ENCODE results near the gene KRT85. TPM values are rescaled to one million over a fixed set of nuclear protein-coding genes. Genes with fewer than 3 reads are reported as not detected.
"Not testable (repeated sequence)": the region's sequence is repeated elsewhere in the genome, so short reads cannot be mapped to it uniquely, and the experiment has no call there.

Gene KRT85
- total RNA-seq, 2 experiments from 2014 or later = not detected

- ATAC-seq (ENCODE audit: poor library complexity) = no peak
- intact Hi-C loops (cut with DNase I, micrococcal nuclease) = no loop called here
- POLR2A ChIA-PET = no interaction called here
Measured at GRCh38 chr12:52411815-52412214, 44.5 kb upstream of the KRT85 start.

GRCh38 chr12:52410589-52411248 is 43.4 kb upstream of the KRT85 start:
- intact Hi-C loops (cut with DNase I, micrococcal nuclease); H3K36me3 ChIP-seq (ENCODE audit: insufficient read depth, low read length); H3K4me1 ChIP-seq (ENCODE audit: insufficient read depth, low read length); POLR2A ChIA-PET; H3K4me1 Mint-ChIP-seq (ENCODE audit: low read depth); H3K27me3 ChIP-seq (ENCODE audit: control insufficient read depth in 1 of 2, insufficient read depth in 2 of 2, low read length in 2 of 2); ATAC-seq (ENCODE audit: poor library complexity); H3K27ac Mint-ChIP-seq; H3K36me3 Mint-ChIP-seq (ENCODE audit: low read depth); H3K4me3 Mint-ChIP-seq; CTCF ChIA-PET; H3K9me3 Mint-ChIP-seq; DNase-seq; H3K27ac ChIP-seq (ENCODE audit: low read depth in 1 of 2, low read length in 2 of 2); H3K4me3 ChIP-seq (ENCODE audit: low read length); H3K9me3 ChIP-seq (ENCODE audit: control insufficient read depth in 1 of 2, insufficient read depth in 1 of 2, low read length in 2 of 2): not testable (repeated sequence)
- peaks cover 32% of the 10 kb centered on the region for H3K27me3 Mint-ChIP-seq

More at GRCh38 chr12:52411815-52412214, 44.5 kb upstream of the KRT85 start:
- Histone ChIP-seq H3K9me3 (ENCODE audit: control insufficient read depth in 1 of 2, insufficient read depth in 1 of 2, low read length in 2 of 2) (peaks cover 0 to 3% of the 10 kb centered on the region in 2 experiments), H3K36me3 (ENCODE audit: insufficient read depth, low read length) (no peaks in the 10 kb centered on the region), H3K27ac (ENCODE audit: low read depth in 1 of 2, low read length in 2 of 2) (no peak overlapping the region), H3K4me3 (ENCODE audit: low read length) (no peak overlapping the region), H3K4me1 (ENCODE audit: insufficient read depth, low read length) (no peaks in the 10 kb centered on the region), H3K27me3 (ENCODE audit: control insufficient read depth in 1 of 2, insufficient read depth in 2 of 2, low read length in 2 of 2) (no peaks in the 10 kb centered on the region)
- Mint-ChIP-seq H3K27me3 (peaks cover 33% of the 10 kb centered on the region), H3K27ac (no peak overlapping the region), H3K4me1 (ENCODE audit: low read depth) (no peaks in the 10 kb centered on the region), H3K9me3 (no peaks in the 10 kb centered on the region), H3K36me3 (ENCODE audit: low read depth) (no peaks in the 10 kb centered on the region), H3K4me3 (no peak overlapping the region)
- DNase-seq = no peak
- CTCF ChIA-PET = no interaction called here
- no peak for TF ChIP-seq CTCF (IDR thresholded peaks at IDR 0.05)

GRCh38 chr12:52407918-52408317 is 40.6 kb upstream of the KRT85 start:
- no peak for ATAC-seq (ENCODE audit: poor library complexity)
- no peak for DNase-seq
- no peaks in the 10 kb centered on the region for H3K4me1 Mint-ChIP-seq (ENCODE audit: low read depth)
- ChIA-PET CTCF (no interaction called here), POLR2A (no interaction called here)
- Histone ChIP-seq H3K9me3 (ENCODE audit: control insufficient read depth in 1 of 2, insufficient read depth in 1 of 2, low read length in 2 of 2) (peaks cover 0 to 3% of the 10 kb centered on the region in 2 experiments), H3K27me3 (ENCODE audit: control insufficient read depth in 1 of 2, insufficient read depth in 2 of 2, low read length in 2 of 2) (peaks cover 0 to 3% of the 10 kb centered on the region in 2 experiments), H3K4me3 (ENCODE audit: low read length) (no peak overlapping the region), H3K4me1 (ENCODE audit: insufficient read depth, low read length) (no peaks in the 10 kb centered on the region), H3K36me3 (ENCODE audit: insufficient read depth, low read length) (no peaks in the 10 kb centered on the region), H3K27ac (ENCODE audit: low read depth in 1 of 2, low read length in 2 of 2) (no peak overlapping the region)
- H3K9me3 Mint-ChIP-seq = no peaks in the 10 kb centered on the region
- peaks cover 17% of the 10 kb centered on the region for H3K27me3 Mint-ChIP-seq
- intact Hi-C loops (cut with DNase I, micrococcal nuclease) = no loop called here
- H3K4me3 Mint-ChIP-seq = no peak overlapping the region
- H3K36me3 Mint-ChIP-seq (ENCODE audit: low read depth) = no peaks in the 10 kb centered on the region
- TF ChIP-seq CTCF (IDR thresholded peaks at IDR 0.05) = no peak
- H3K27ac Mint-ChIP-seq = no peak overlapping the region

GRCh38 chr12:52405922-52406385 is 38.7 kb upstream of the KRT85 start, which contains the start of gene KRT82:
TSS of gene KRT82 (minus strand) at chr12:52406335. CDS start at chr12:52406277, 58 bp downstream.
- intact Hi-C loops (cut with DNase I, micrococcal nuclease) = no loop called here
- H3K27ac Mint-ChIP-seq = no peak within 1 kb of the TSS
- H3K36me3 Mint-ChIP-seq (ENCODE audit: low read depth) = no peaks in the 10 kb centered on the region
- H3K4me1 ChIP-seq (ENCODE audit: insufficient read depth, low read length) = no peaks in the 10 kb centered on the region
- TF ChIP-seq CTCF (IDR thresholded peaks at IDR 0.05) = no peak
- H3K4me3 ChIP-seq (ENCODE audit: low read length) = no peak within 1 kb of the TSS
- ChIA-PET CTCF (no interaction called here), POLR2A (no interaction called here)
- H3K9me3 Mint-ChIP-seq = no peaks in the 10 kb centered on the region
- peaks cover 0 to 5% of the 10 kb centered on the region in 2 experiments for H3K27me3 ChIP-seq (ENCODE audit: control insufficient read depth in 1 of 2, insufficient read depth in 2 of 2, low read length in 2 of 2)
- H3K27ac ChIP-seq (ENCODE audit: low read depth in 1 of 2, low read length in 2 of 2) = no peak within 1 kb of the TSS
- H3K27me3 Mint-ChIP-seq = peaks cover 13% of the 10 kb centered on the region
- H3K4me3 Mint-ChIP-seq = no peak within 1 kb of the TSS
- H3K36me3 ChIP-seq (ENCODE audit: insufficient read depth, low read length) = no peaks in the 10 kb centered on the region
- H3K4me1 Mint-ChIP-seq (ENCODE audit: low read depth) = no peaks in the 10 kb centered on the region
- ATAC-seq (ENCODE audit: poor library complexity) (no peak), DNase-seq (no peak)
- H3K9me3 ChIP-seq (ENCODE audit: control insufficient read depth in 1 of 2, insufficient read depth in 1 of 2, low read length in 2 of 2) = peaks cover 0 to 3% of the 10 kb centered on the region in 2 experiments
